Epithelial cell of esophagus (primary cell): ENCODE measurements around the gene SCPEP1.

Source experiments
- DNase-seq: peaks from one replicate; pipeline ENCODE4 v3.0.0; 2010; ENCODE audit warnings: low read depth
- H3K4me3 ChIP-seq: 2 replicates; pipeline ENCODE4 v1.5.1; 2011; ENCODE audit warnings: mild to moderate bottlenecking, low read length, control low read depth
- CTCF ChIP-seq: IDR thresholded peaks from 2 replicates; pipeline ENCODE4 v1.5.1; 2011; ENCODE audit warnings: low read depth, mild to moderate bottlenecking, low read length, control low read depth, inconsistent platforms; ENCODE audit not compliant: insufficient read depth; ENCODE audit errors: missing control alignments

Gene SCPEP1

GRCh38 chr17:57016071-57016763 lies 38.3 kb downstream of the SCPEP1 start:
- H3K4me3 ChIP-seq: no peak overlapping the region
- no peak for TF ChIP-seq CTCF
- no peak for DNase-seq

- DNase-seq: peak; percentile 71
- no peak for TF ChIP-seq CTCF
- H3K4me3 ChIP-seq: no peak overlapping the region
These were observed 38.8 kb downstream of the SCPEP1 start for GRCh38 chr17:57016764-57017116.

GRCh38 chr17:57017625-57018024 lies 39.7 kb downstream of the SCPEP1 start:
- DNase-seq: no peak
- TF ChIP-seq CTCF: no peak
- no peak overlapping the region for H3K4me3 ChIP-seq

GRCh38 chr17:57020208-57020607 lies 42.3 kb downstream of the SCPEP1 start:
- no peak for TF ChIP-seq CTCF
- no peak overlapping the region for H3K4me3 ChIP-seq
- no peak for DNase-seq

GRCh38 chr17:57021226-57021940 lies 43.5 kb downstream of the SCPEP1 start:
- DNase-seq: peak; percentile 87
- no peak for TF ChIP-seq CTCF
- no peak overlapping the region for H3K4me3 ChIP-seq

- TF ChIP-seq CTCF: no peak
- DNase-seq: no peak
- no peak overlapping the region for H3K4me3 ChIP-seq
These were observed 47.9 kb downstream of the SCPEP1 start for GRCh38 chr17:57025876-57026275.

GRCh38 chr17:57027852-57028251 lies 49.9 kb downstream of the SCPEP1 start:
- H3K4me3 ChIP-seq: no peak overlapping the region
- no peak for DNase-seq
- TF ChIP-seq CTCF: no peak
